GM19023 (cell line): Measurements from ENCODE around the gene MMP25.

Experiments
- ATAC-seq: cut with Tn5 transposase; IDR thresholded peaks from one replicate; pipeline ENCODE4 v1.9.1; 2021; ENCODE audit warnings: mild to moderate bottlenecking, moderate library complexity; ENCODE audit not compliant: unreplicated experiment

The MMP25 gene

GRCh38 chr16:3089717-3090592 lies 43.6 kb downstream of the MMP25 start:
- ATAC-seq, result no peak

GRCh38 chr16:3091551-3091950 lies 45.2 kb downstream of the MMP25 start:
- ATAC-seq, result no peak

GRCh38 chr16:3092501-3092941 lies 46.2 kb downstream of the MMP25 start:
- ATAC-seq, result no peak

- ATAC-seq, result no peak
Measured at GRCh38 chr16:3094289-3095027, 48.1 kb downstream of the MMP25 start.

GRCh38 chr16:3095869-3096268 lies 49.5 kb downstream of the MMP25 start:
- peak; percentile 63 for ATAC-seq

GRCh38 chr16:3096362-3096761 lies 50.0 kb downstream of the MMP25 start:
- ATAC-seq, result no peak

GRCh38 chr16:3097266-3097665 lies 50.9 kb downstream of the MMP25 start:
- ATAC-seq, result no peak

- ATAC-seq, result no peak
Measured at GRCh38 chr16:3098459-3099394, 52.4 kb downstream of the MMP25 start, which contains the start of gene ZSCAN10. ZSCAN10 (minus strand) TSS chr16:3099294; CDS start chr16:3092937, 6,357 bp downstream.

GRCh38 chr16:3099395-3099731 lies 53.0 kb downstream of the MMP25 start:
- ATAC-seq, result no peak

- no peak for ATAC-seq
Measured at GRCh38 chr16:3099732-3100499, 53.6 kb downstream of the MMP25 start.

- no peak for ATAC-seq
Measured at GRCh38 chr16:3101018-3101840, 54.9 kb downstream of the MMP25 start.

GRCh38 chr16:3101841-3102470 lies 55.6 kb downstream of the MMP25 start:
- no peak for ATAC-seq

GRCh38 chr16:3106205-3106928 lies 60.0 kb downstream of the MMP25 start:
- peak; percentile 82 for ATAC-seq
